GM18907 (cell line): ENCODE measurements around the gene LRCH4.
"Not testable (repeated sequence)": the region's sequence is repeated elsewhere in the genome, so short reads cannot be mapped to it uniquely, and the experiment has no call there.

Source experiments
- ATAC-seq: cut with Tn5 transposase; IDR thresholded peaks from one replicate; pipeline ENCODE4 v1.9.1; 2021; ENCODE audit warnings: mild to moderate bottlenecking, moderate library complexity; ENCODE audit not compliant: unreplicated experiment

The LRCH4 gene

GRCh38 chr7:100546926-100547800 lies 38.8 kb downstream of the LRCH4 start:
- ATAC-seq, result no peak

- no peak for ATAC-seq
Measured at GRCh38 chr7:100546129-100546925, 39.6 kb downstream of the LRCH4 start.

- peak; percentile 48 for ATAC-seq
Measured at GRCh38 chr7:100545360-100546128, 40.4 kb downstream of the LRCH4 start.

- no peak for ATAC-seq
Measured at GRCh38 chr7:100544967-100545359, 41.0 kb downstream of the LRCH4 start.

GRCh38 chr7:100544386-100544785 lies 41.5 kb downstream of the LRCH4 start:
- no peak for ATAC-seq

GRCh38 chr7:100543586-100543985 lies 42.3 kb downstream of the LRCH4 start:
- ATAC-seq, result no peak

GRCh38 chr7:100541309-100541708 lies 44.6 kb downstream of the LRCH4 start:
- not testable (repeated sequence) for ATAC-seq

- no peak for ATAC-seq
Measured at GRCh38 chr7:100540073-100540723, 45.7 kb downstream of the LRCH4 start.

- ATAC-seq, result no peak
Measured at GRCh38 chr7:100539436-100540006, 46.4 kb downstream of the LRCH4 start.

GRCh38 chr7:100538654-100539435 lies 47.1 kb downstream of the LRCH4 start, which contains the start of gene AGFG2:
AGFG2 (plus strand) TSS chr7:100539203; CDS start chr7:100539347, 144 bp downstream.
- ATAC-seq, result peak; percentile 96

- peak; percentile 1 for ATAC-seq
Measured at GRCh38 chr7:100538348-100538653, 47.6 kb downstream of the LRCH4 start.

- ATAC-seq, result not testable (repeated sequence)
Measured at GRCh38 chr7:100536695-100537094, 49.2 kb downstream of the LRCH4 start.

GRCh38 chr7:100535982-100536381 lies 49.9 kb downstream of the LRCH4 start:
- not testable (repeated sequence) for ATAC-seq

GRCh38 chr7:100532165-100533022 lies 53.5 kb downstream of the LRCH4 start:
- ATAC-seq, result no peak

GRCh38 chr7:100528108-100528866 lies 57.6 kb downstream of the LRCH4 start:
- not testable (repeated sequence) for ATAC-seq
